Measurements from ENCODE around the gene SLC6A12.

The SLC6A12 gene

DNA sequence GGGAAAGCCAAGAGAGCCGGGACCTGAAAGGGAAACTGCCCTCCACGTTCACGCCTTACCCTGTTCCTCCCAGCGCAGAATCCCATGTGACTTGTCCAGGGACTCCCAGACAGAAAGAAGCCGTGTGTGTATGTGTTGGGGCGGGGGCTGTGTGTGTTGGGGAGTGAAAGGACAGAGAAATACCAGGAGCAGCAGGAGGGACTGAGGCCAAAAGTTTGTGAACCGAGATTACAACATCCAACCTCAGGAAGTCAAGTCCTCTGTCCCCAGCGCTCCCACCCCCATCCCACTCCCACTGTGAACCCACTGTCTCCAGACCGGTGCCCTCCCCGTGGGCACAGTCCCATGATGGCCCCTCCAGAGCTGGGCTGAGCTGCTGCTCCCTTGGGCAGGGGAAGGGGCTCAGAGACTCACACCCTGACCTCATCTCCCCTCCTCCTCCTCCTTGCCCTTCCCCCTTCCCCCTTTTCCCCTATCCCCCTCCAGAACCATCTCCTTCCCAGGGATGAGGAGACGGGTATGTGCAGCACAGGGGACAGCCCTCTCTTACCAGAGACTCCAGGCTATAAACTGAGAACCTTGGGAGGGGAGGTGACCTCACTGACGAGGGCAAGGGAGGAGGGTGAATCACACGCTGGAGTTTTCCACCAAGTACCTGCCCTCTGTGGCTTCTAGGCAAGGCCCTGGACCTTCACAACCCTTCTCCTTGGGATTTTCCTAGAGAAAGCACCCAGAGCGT is at the start of gene SLC6A12:
Gene SLC6A12 (minus strand): TSS at position 155 of the 739 bp plus-strand sequence. CDS start 4,171 bp downstream, outside the sequence.
- H3K9me3 ChIP-seq, result no peaks in the 10 kb centered on the region
- no peak for TF ChIP-seq CTCF (IDR thresholded peaks at IDR 0.05)
- peaks cover 0 to 8% (median 0%) of the 10 kb centered on the region in 4 donors for H3K4me1 ChIP-seq
- no peaks in the 10 kb centered on the region for H3K36me3 ChIP-seq
- H3K4me3 ChIP-seq, result no peak within 1 kb of the TSS
- DNase-seq, result no peak
- H3K27ac ChIP-seq, result no peak within 1 kb of the TSS
- intact Hi-C loops (cut with DNase I; ENCODE audit: low total_unique reads), result no loop called here
- peaks cover 0 to 58% of the 10 kb centered on the region in 2 donors for H3K27me3 ChIP-seq

DNA sequence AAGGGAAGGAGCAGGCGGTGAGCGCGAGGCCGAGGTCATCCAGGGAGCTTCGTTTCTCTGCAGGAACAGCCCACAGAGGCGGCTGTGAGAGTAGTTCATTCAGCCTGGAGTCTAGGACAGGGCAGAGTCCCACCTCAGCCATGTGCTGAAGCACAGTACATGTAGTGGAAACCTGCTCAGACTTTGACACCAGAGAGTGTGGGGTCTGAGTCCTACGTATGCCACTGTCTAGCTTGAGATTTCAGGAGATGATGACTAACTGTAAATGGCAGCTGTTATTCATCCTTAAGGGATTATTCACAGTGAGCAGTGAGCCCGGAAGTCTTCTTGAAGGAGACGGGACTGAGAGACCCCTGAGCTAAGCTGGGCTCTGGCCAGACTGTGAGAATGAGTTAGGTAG is 49.6 kb upstream of the SLC6A12 start:
- no peaks in the 10 kb centered on the region for H3K9me3 ChIP-seq
- intact Hi-C loops (cut with DNase I; ENCODE audit: low total_unique reads), result no loop called here
- no peaks in the 10 kb centered on the region for H3K4me1 ChIP-seq
- no peak overlapping the region for H3K4me3 ChIP-seq
- peaks cover 0 to 27% of the 10 kb centered on the region in 2 donors for H3K27me3 ChIP-seq
- TF ChIP-seq CTCF (IDR thresholded peaks at IDR 0.05), result no peak
- no peaks in the 10 kb centered on the region for H3K36me3 ChIP-seq
- no peak for DNase-seq
- H3K27ac ChIP-seq, result no peak overlapping the region

DNA sequence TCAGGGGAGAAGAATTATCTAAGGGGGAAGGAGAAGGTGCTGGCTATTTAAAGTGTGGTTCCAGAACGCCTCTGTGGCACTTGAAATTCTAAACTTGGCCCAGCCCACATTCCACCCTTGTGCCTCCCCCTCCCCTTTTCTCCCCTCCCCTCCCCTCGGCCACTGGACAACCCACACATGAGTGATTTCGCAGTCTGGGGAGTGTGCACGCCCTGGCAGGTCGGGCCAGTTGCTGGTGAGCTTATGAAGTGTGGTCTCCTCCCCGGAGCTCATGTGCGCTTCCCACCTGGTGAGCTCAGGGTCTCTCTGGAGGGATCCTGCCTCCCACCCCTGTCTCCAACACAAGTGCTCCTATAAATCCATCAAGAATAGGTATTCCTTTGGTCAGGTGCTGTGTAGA is 48.9 kb upstream of the SLC6A12 start, which contains the start of gene SLC6A13:
Gene SLC6A13 (minus strand): TSS at position 20 of the 400 bp plus-strand sequence. CDS start 2,784 bp downstream, outside the sequence.
- no peak for TF ChIP-seq CTCF (IDR thresholded peaks at IDR 0.05)
- H3K4me3 ChIP-seq, result no peak within 1 kb of the TSS
- no peak within 1 kb of the TSS for H3K27ac ChIP-seq
- H3K9me3 ChIP-seq, result no peaks in the 10 kb centered on the region
- no peaks in the 10 kb centered on the region for H3K36me3 ChIP-seq
- no peaks in the 10 kb centered on the region for H3K4me1 ChIP-seq
- intact Hi-C loops (cut with DNase I; ENCODE audit: low total_unique reads), result no loop called here
- H3K27me3 ChIP-seq, result peaks cover 0 to 34% of the 10 kb centered on the region in 2 donors
- no peak for DNase-seq

- Histone ChIP-seq H3K4me3 (no peak overlapping the region), H3K36me3 (no peaks in the 10 kb centered on the region), H3K4me1 (no peaks in the 10 kb centered on the region), H3K27me3 (peaks cover 0 to 41% of the 10 kb centered on the region in 2 donors), H3K9me3 (no peaks in the 10 kb centered on the region), H3K27ac (no peak overlapping the region)
- no peak for DNase-seq
- TF ChIP-seq CTCF (IDR thresholded peaks at IDR 0.05), result no peak
- intact Hi-C loops (cut with DNase I; ENCODE audit: low total_unique reads), result no loop called here
Observed at GRCh38 chr12:262113-262512, 48.2 kb upstream of the SLC6A12 start.

- Histone ChIP-seq H3K9me3 (no peaks in the 10 kb centered on the region), H3K27me3 (peaks cover 0 to 38% of the 10 kb centered on the region in 2 donors), H3K4me3 (no peak overlapping the region), H3K36me3 (no peaks in the 10 kb centered on the region), H3K27ac (no peak overlapping the region), H3K4me1 (no peaks in the 10 kb centered on the region)
- TF ChIP-seq CTCF (IDR thresholded peaks at IDR 0.05), result no peak
- no peak for DNase-seq
- intact Hi-C loops (cut with DNase I; ENCODE audit: low total_unique reads), result no loop called here
Observed at GRCh38 chr12:257521-258321, 43.8 kb upstream of the SLC6A12 start.
